Glutamatergic neuron (in vitro differentiated cells): ENCODE measurements around the gene CEP85. TPM values are rescaled to one million over a fixed set of nuclear protein-coding genes. Genes with fewer than 3 reads are reported as not detected.

Experiments
- DNase-seq: peaks from one replicate; pipeline ENCODE4 v3.0.0; 2022
- H3K27ac Mint-ChIP-seq: one replicate; pipeline ENCODE4 v1.8.0; 2020; ENCODE audit warnings: mild to moderate bottlenecking, mixed read lengths, inconsistent platforms; ENCODE audit not compliant: unreplicated experiment
- H3K27me3 Mint-ChIP-seq: one replicate; pipeline ENCODE4 v1.8.0; 2020; ENCODE audit warnings: mild to moderate bottlenecking, moderate library complexity, mixed read lengths, inconsistent platforms; ENCODE audit not compliant: unreplicated experiment
- H3K36me3 Mint-ChIP-seq: one replicate; pipeline ENCODE4 v1.8.0; 2020; ENCODE audit warnings: mild to moderate bottlenecking, mixed read lengths, inconsistent platforms; ENCODE audit not compliant: unreplicated experiment
- H3K4me1 Mint-ChIP-seq: one replicate; pipeline ENCODE4 v1.8.0; 2020; ENCODE audit warnings: mild to moderate bottlenecking, low read depth, mixed read lengths, inconsistent platforms; ENCODE audit not compliant: unreplicated experiment
- H3K4me3 Mint-ChIP-seq: one replicate; pipeline ENCODE4 v1.8.0; 2020; ENCODE audit warnings: mild to moderate bottlenecking, mixed read lengths, inconsistent platforms; ENCODE audit not compliant: unreplicated experiment
- H3K9me3 Mint-ChIP-seq: one replicate; pipeline ENCODE4 v1.8.0; 2020; ENCODE audit warnings: mild to moderate bottlenecking, moderate library complexity, mixed read lengths, inconsistent platforms; ENCODE audit not compliant: unreplicated experiment
- CTCF ChIP-seq: fragments of 200-600 bp; sonication (generic); IDR thresholded peaks from one replicate; pipeline ENCODE4 v1.5.0; 2021; ENCODE audit not compliant: partially characterized antibody, unreplicated experiment
- total RNA-seq: library from RNA; stranded (reverse); fragmentation: NEBNext Ultra II Directional; extraction: Animal tissue kit (Norgen Biotek cat#: 25700); gene quantifications from one replicate; pipeline ENCODE4 v1.2.1, GENCODE V29; 2021; ENCODE audit not compliant: unreplicated experiment

The CEP85 gene
- total RNA-seq, 1 donor from 2014 or later, result 28.2 TPM

DNA sequence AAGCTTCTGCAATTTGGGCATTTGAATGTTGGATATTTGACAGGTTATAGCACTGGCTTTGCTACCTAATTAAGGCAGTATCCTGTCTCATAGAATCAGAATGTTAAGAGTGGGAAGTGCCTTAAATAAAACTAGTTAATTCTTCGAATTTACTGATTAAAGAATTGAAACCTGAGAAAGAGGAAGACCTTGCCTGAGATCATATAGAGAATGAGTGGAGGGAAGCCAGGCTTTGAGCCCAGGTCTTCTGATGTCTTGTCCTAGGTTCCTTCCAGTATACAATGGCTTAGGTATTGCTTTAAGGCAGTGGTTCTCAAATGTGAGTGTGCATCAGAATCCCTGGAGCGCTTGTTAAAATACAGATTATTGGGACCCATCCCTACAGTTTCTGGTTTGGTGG lies 25.0 kb downstream of the CEP85 start:
- Mint-ChIP-seq H3K27ac (no peak overlapping the region), H3K4me3 (no peak overlapping the region), H3K27me3 (no peaks in the 10 kb centered on the region), H3K9me3 (no peaks in the 10 kb centered on the region), H3K36me3 (no peaks in the 10 kb centered on the region), H3K4me1 (no peaks in the 10 kb centered on the region)
- no peak for DNase-seq
- TF ChIP-seq CTCF, result no peak

- Mint-ChIP-seq H3K9me3 (no peaks in the 10 kb centered on the region), H3K27ac (no peak overlapping the region), H3K4me3 (no peak overlapping the region), H3K36me3 (no peaks in the 10 kb centered on the region), H3K4me1 (no peaks in the 10 kb centered on the region), H3K27me3 (no peaks in the 10 kb centered on the region)
- no peak for DNase-seq
- TF ChIP-seq CTCF, result no peak
Measured at GRCh38 chr1:26259578-26259977, 25.6 kb downstream of the CEP85 start.

DNA sequence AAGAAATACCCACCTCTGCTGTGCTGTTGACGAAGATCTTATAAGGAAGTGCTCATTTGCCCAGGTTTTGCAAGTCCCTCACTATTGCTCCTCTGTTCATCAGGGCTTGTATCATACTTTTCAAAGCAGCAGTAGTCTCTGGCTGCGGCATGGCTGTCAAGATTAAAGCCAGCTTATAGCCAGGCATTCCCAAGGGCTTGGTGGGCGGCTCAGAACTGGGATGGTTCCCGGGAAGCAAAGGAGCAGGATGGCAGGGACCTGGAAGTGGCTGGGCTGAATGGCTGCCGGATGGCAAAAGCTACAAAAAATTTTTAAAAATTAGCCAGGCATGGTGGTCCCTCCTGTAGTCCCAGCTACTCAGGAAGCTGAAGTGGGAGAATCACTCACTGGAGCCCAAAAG lies 29.2 kb downstream of the CEP85 start:
- DNase-seq, result no peak
- Mint-ChIP-seq H3K9me3 (no peaks in the 10 kb centered on the region), H3K36me3 (peaks cover 3% of the 10 kb centered on the region), H3K27ac (no peak overlapping the region), H3K4me3 (no peak overlapping the region), H3K27me3 (no peaks in the 10 kb centered on the region), H3K4me1 (no peaks in the 10 kb centered on the region)
- no peak for TF ChIP-seq CTCF

- no peak for DNase-seq
- H3K4me1 Mint-ChIP-seq, result no peaks in the 10 kb centered on the region
- H3K27me3 Mint-ChIP-seq, result no peaks in the 10 kb centered on the region
- H3K36me3 Mint-ChIP-seq, result peaks cover 15% of the 10 kb centered on the region
- H3K9me3 Mint-ChIP-seq, result peaks cover 4% of the 10 kb centered on the region
- no peak for TF ChIP-seq CTCF
- H3K27ac Mint-ChIP-seq, result no peak overlapping the region
- no peak overlapping the region for H3K4me3 Mint-ChIP-seq
Measured at GRCh38 chr1:26265405-26265804, 31.4 kb downstream of the CEP85 start.

- Mint-ChIP-seq H3K27me3 (no peaks in the 10 kb centered on the region), H3K27ac (no peak overlapping the region), H3K9me3 (peaks cover 4% of the 10 kb centered on the region), H3K4me3 (no peak overlapping the region), H3K36me3 (peaks cover 19% of the 10 kb centered on the region), H3K4me1 (no peaks in the 10 kb centered on the region)
- TF ChIP-seq CTCF, result no peak
- no peak for DNase-seq
Measured at GRCh38 chr1:26268290-26269197, 34.5 kb downstream of the CEP85 start.
